Raji (cell line): ENCODE measurements around the gene NEK4.

Source experiments
- POLR2A ChIP-seq: IDR thresholded peaks from 2 replicates; pipeline ENCODE4 v1.6.1; 2011; ENCODE audit warnings: low read depth, low read length, control low read depth; ENCODE audit not compliant: insufficient read depth

Gene NEK4

GRCh38 chr3:52742418-52743041, 28.2 kb downstream of the NEK4 start:
- TF ChIP-seq POLR2A, result no peak

GRCh38 chr3:52739730-52740129, 31.0 kb downstream of the NEK4 start:
- no peak for TF ChIP-seq POLR2A

- TF ChIP-seq POLR2A, result no peak
These were observed 37.4 kb downstream of the NEK4 start for GRCh38 chr3:52733256-52733891.

GRCh38 chr3:52731590-52731989, 39.1 kb downstream of the NEK4 start:
- no peak for TF ChIP-seq POLR2A

- TF ChIP-seq POLR2A, result no peak
These were observed 40.1 kb downstream of the NEK4 start for GRCh38 chr3:52730681-52731080.

GRCh38 chr3:52724511-52724910, 46.2 kb downstream of the NEK4 start:
- no peak for TF ChIP-seq POLR2A

- TF ChIP-seq POLR2A, result no peak
These were observed 46.8 kb downstream of the NEK4 start for GRCh38 chr3:52723935-52724334.

- TF ChIP-seq POLR2A, result no peak
These were observed 48.2 kb downstream of the NEK4 start for GRCh38 chr3:52722491-52722890.

- no peak for TF ChIP-seq POLR2A
These were observed 49.1 kb downstream of the NEK4 start for GRCh38 chr3:52721730-52722008.

GRCh38 chr3:52721002-52721729, 49.6 kb downstream of the NEK4 start:
- TF ChIP-seq POLR2A, result no peak

- TF ChIP-seq POLR2A, result no peak
These were observed 51.1 kb downstream of the NEK4 start for GRCh38 chr3:52719618-52720017.

GRCh38 chr3:52715714-52716305, 54.9 kb downstream of the NEK4 start:
- no peak for TF ChIP-seq POLR2A

GRCh38 chr3:52714335-52715302, 56.1 kb downstream of the NEK4 start:
- TF ChIP-seq POLR2A, result no peak

- TF ChIP-seq POLR2A, result no peak
These were observed 58.2 kb downstream of the NEK4 start for GRCh38 chr3:52712291-52713212.

GRCh38 chr3:52710512-52710911, 60.2 kb downstream of the NEK4 start:
- TF ChIP-seq POLR2A, result no peak

GRCh38 chr3:52707585-52707984, 63.2 kb downstream of the NEK4 start:
- TF ChIP-seq POLR2A, result no peak
